ENCODE results near the gene RYR1. TPM values are rescaled to one million over a fixed set of nuclear protein-coding genes. Genes with fewer than 3 reads are reported as not detected.

RYR1 gene
- total and polyA plus RNA-seq, 2 of the 8 experiments (the other 6 are each of a cell fraction or from before 2014, with no cell fraction given) = 5.8 to 11.8 TPM

DNA sequence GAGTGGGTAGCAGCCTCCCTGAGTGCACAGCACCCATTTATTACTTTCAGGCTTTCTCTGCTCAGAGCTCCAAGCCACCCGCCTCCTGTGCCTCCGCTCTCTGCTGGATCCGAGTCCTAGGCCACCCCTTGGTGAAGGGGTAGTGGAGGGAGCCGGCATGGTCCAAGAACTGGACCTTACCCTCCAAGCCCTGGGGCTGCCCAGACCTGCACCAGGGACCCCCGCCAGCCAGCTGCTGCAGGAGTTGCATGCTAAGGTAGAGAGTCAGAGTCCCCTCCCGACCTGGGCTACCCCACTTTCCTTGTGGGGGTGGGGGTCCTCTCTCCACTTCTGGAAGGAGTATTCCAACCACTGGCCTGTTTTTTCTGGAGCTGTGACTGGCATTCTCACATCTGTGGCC is 28.6 kb upstream of the RYR1 start:
- peaks cover 5% of the 10 kb centered on the region; the same call in 1 of the 2 replicates for H3K23me2 ChIP-seq (ENCODE audit: low read depth, low read length)
- no peak for FAIRE-seq
- no peak overlapping the region for H3K18ac ChIP-seq (ENCODE audit: extremely low read depth, low read length)
- WGBS, 2 experiments (ENCODE audit: extremely low coverage in 1 of 2, insufficient coverage in 1 of 2, insufficient read length in 1 of 2, insufficient replicate concordance in 2 of 2, low coverage in 1 of 2, low lambda C conversion rate in 2 of 2, missing lambda C conversion rate in 1 of 2) = 90% methylated on average over 6 of the region's 6 CpGs; no CpG with 5 or more reads in 1 of the 2 experiments
- H4K5ac ChIP-seq (ENCODE audit: insufficient read length, low read depth, low read length) = no peak overlapping the region
- no peaks in the 10 kb centered on the region for H4K20me1 ChIP-seq (replicated peaks in 1 of 2; ENCODE audit: control insufficient read depth in 1 of 2, insufficient read depth in 2 of 2, low read length in 2 of 2)
- H2BK12ac ChIP-seq (ENCODE audit: low read depth, low read length) = no peak overlapping the region
- H2BK20ac ChIP-seq (ENCODE audit: low read length) = no peak overlapping the region
- no peaks in the 10 kb centered on the region for H3K79me2 ChIP-seq (ENCODE audit: control insufficient read depth in 1 of 2, insufficient read depth in 2 of 2, low read length in 2 of 2)
- no peak overlapping the region for H4K8ac ChIP-seq (ENCODE audit: extremely low read depth, insufficient read depth, low read length)
- H3K9ac ChIP-seq (replicated peaks in 1 of 4; ENCODE audit: extremely low read depth in 1 of 4, low read depth in 3 of 4, low read length in 3 of 4) = no peak overlapping the region
- H3K4ac ChIP-seq (replicated peaks; ENCODE audit: insufficient read length, low read depth, low read length) = no peak overlapping the region
- H3K27ac ChIP-seq (ENCODE audit: low read depth, low read length) = no peak overlapping the region
- H3K4me1 ChIP-seq (replicated peaks in 1 of 4; ENCODE audit: control insufficient read depth in 3 of 4, insufficient read depth in 4 of 4, low read length in 3 of 4) = no peaks in the 10 kb centered on the region; a peak in 2 of 7 replicates
- no peaks in the 10 kb centered on the region for H3K9me3 ChIP-seq (ENCODE audit: insufficient read depth in 2 of 2, low read depth in 1 of 2, low read length in 1 of 2)
- POLR2A ChIA-PET (ENCODE audit: partially characterized antibody) = interaction anchor here (0.6 to 2.9 kb wide), 5 partner anchors 11 to 140 kb away, joined by 3 to 10 read pairs (median 4); no protein-coding TSS in a partner anchor
- H3K4me3 ChIP-seq (ENCODE audit: extremely low read depth in 1 of 4, insufficient read depth in 2 of 4, low read depth in 3 of 4, low read length in 4 of 4) = no peak overlapping the region
- CTCF ChIA-PET (ENCODE audit: partially characterized antibody) = interaction anchor here (0.8 to 4.2 kb wide), 9 partner anchors 9 to 171 kb away, joined by 3 to 35 read pairs (median 8); partner anchors contain the start of gene RASGRP4
- H3K36me3 ChIP-seq (ENCODE audit: control insufficient read depth in 2 of 4, insufficient read depth in 4 of 4, low read length in 3 of 4) = no peaks in the 10 kb centered on the region
- H4K91ac ChIP-seq (replicated peaks; ENCODE audit: insufficient read length, low read length) = no peak overlapping the region
- H2BK5ac ChIP-seq (ENCODE audit: low read depth, low read length) = no peak overlapping the region
- no peak overlapping the region for H2AFZ ChIP-seq (ENCODE audit: low read length)
- H3K14ac ChIP-seq (ENCODE audit: insufficient read length) = no peak overlapping the region
- DNase-seq (ENCODE audit: low read depth in 1 of 2, low spot score in 2 of 2) = no peak
- H3K4me2 ChIP-seq (ENCODE audit: insufficient read depth in 1 of 2, low read depth in 2 of 2, low read length in 2 of 2) = no peak overlapping the region
- no peak overlapping the region for H2BK120ac ChIP-seq (replicated peaks; ENCODE audit: low read depth, low read length)
- peaks cover 2 to 22% (median 20%) of the 10 kb centered on the region in 4 experiments for H3K27me3 ChIP-seq (replicated peaks in 1 of 4; ENCODE audit: control insufficient read depth in 3 of 4, extremely low read depth in 1 of 4, insufficient read depth in 3 of 4, low read length in 3 of 4)
- no peak overlapping the region for H3K56ac ChIP-seq (replicated peaks; ENCODE audit: insufficient read length, low read depth, low read length)
- no peak overlapping the region for H3K23ac ChIP-seq (ENCODE audit: insufficient read length)
- no peak overlapping the region for H2BK15ac ChIP-seq (ENCODE audit: low read length)
- H3K79me1 ChIP-seq (ENCODE audit: low read depth, low read length) = no peaks in the 10 kb centered on the region; the same call in 1 of the 2 replicates
- no peak overlapping the region for H2AK5ac ChIP-seq (ENCODE audit: low read depth, low read length)
- TF ChIP-seq, protein P1, sequence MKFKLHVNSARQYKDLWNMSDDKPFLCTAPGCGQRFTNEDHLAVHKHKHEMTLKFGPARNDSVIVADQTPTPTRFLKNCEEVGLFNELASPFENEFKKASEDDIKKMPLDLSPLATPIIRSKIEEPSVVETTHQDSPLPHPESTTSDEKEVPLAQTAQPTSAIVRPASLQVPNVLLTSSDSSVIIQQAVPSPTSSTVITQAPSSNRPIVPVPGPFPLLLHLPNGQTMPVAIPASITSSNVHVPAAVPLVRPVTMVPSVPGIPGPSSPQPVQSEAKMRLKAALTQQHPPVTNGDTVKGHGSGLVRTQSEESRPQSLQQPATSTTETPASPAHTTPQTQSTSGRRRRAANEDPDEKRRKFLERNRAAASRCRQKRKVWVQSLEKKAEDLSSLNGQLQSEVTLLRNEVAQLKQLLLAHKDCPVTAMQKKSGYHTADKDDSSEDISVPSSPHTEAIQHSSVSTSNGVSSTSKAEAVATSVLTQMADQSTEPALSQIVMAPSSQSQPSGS (IDR thresholded peaks at IDR 0.05; ENCODE audit: low read length) = no peak
- TF ChIP-seq RNF2 (IDR thresholded peaks at IDR 0.05; ENCODE audit: borderline replicate concordance, low read depth, low read length, missing control alignments, poor library complexity, severe bottlenecking) = no peak
- no peak for TF ChIP-seq SP4 (IDR thresholded peaks at IDR 0.05; ENCODE audit: low read length)
- no peak for TF ChIP-seq SIN3A (conservative IDR thresholded peaks at IDR 0.05 in 1 of 2, IDR thresholded peaks at IDR 0.05 in 1 of 2; ENCODE audit: low read depth in 1 of 2, low read length in 2 of 2)
- TF ChIP-seq, protein P2, sequence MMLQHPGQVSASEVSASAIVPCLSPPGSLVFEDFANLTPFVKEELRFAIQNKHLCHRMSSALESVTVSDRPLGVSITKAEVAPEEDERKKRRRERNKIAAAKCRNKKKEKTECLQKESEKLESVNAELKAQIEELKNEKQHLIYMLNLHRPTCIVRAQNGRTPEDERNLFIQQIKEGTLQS (IDR thresholded peaks at IDR 0.05; ENCODE audit: insufficient read depth, low read depth, low read length) = no peak
- no peak for TF ChIP-seq TEAD4 (IDR thresholded peaks at IDR 0.05; ENCODE audit: low read depth, low read length)
- no peak for TF ChIP-seq EZH2 (IDR thresholded peaks at IDR 0.05; ENCODE audit: low read depth, low read length, severe bottlenecking)
- TF ChIP-seq MAFK (IDR thresholded peaks at IDR 0.05; ENCODE audit: low read depth, low read length) = no peak
- TF ChIP-seq BACH1 (IDR thresholded peaks at IDR 0.05; ENCODE audit: low read length) = no peak
- no peak for TF ChIP-seq CEBPB (IDR thresholded peaks at IDR 0.05; ENCODE audit: low read depth, low read length)
- no peak for TF ChIP-seq CREB1 (IDR thresholded peaks at IDR 0.05)
